Vagina (tissue), 2 donors: ENCODE results near the gene ACSL5.

Experiments
- POLR2A ChIP-seq, 2 donors: fragments of 450-650 bp; IDR thresholded peaks; one replicate each; pipeline ENCODE4 v1.6.1; 2017; ENCODE audit warnings: antibody characterized with exemption in 2 of 2, mild to moderate bottlenecking in 2 of 2, moderate library complexity in 2 of 2
- POLR2AphosphoS5 ChIP-seq, 2 donors: sonication (generic); formaldehyde crosslinking; IDR thresholded peaks; one replicate each; pipeline ENCODE4 v1.9.0; 2017; ENCODE audit warnings: antibody characterized with exemption in 2 of 2, mild to moderate bottlenecking in 2 of 2, low read depth in 1 of 2; ENCODE audit not compliant: insufficient read depth in 1 of 2
- TF ChIP-seq, protein P1 (sequence below), 3 experiments: fragments of 450-650 bp in 2 of 3; fragments of 200-600 bp in 1 of 3; sonication (generic) in 1 of 3; IDR thresholded peaks; one replicate each; pipeline ENCODE4 v1.5.1; 2017 to 2019; ENCODE audit warnings: antibody characterized with exemption in 3 of 3, mild to moderate bottlenecking in 2 of 3, moderate library complexity in 2 of 3

DNA sequence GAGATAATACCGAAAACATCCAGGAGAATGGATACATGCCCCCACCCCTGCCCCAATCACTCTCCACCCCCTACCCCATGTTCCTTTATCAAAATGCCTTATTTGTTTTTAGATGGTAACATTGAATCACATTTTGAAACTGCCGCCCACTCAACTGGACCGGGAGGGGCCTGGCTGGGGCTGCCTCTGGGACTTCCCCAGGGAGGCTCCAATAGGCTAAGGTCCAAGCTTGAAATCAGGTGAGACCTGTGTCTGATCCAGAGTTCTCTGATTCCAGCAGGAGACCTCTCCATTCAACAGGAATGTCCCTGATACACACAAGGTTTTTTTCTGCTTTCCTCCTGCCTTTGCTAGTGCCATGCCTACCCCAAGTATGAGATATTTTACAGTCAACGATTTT lies 43.8 kb upstream of the ACSL5 start:
- TF ChIP-seq, protein P1, sequence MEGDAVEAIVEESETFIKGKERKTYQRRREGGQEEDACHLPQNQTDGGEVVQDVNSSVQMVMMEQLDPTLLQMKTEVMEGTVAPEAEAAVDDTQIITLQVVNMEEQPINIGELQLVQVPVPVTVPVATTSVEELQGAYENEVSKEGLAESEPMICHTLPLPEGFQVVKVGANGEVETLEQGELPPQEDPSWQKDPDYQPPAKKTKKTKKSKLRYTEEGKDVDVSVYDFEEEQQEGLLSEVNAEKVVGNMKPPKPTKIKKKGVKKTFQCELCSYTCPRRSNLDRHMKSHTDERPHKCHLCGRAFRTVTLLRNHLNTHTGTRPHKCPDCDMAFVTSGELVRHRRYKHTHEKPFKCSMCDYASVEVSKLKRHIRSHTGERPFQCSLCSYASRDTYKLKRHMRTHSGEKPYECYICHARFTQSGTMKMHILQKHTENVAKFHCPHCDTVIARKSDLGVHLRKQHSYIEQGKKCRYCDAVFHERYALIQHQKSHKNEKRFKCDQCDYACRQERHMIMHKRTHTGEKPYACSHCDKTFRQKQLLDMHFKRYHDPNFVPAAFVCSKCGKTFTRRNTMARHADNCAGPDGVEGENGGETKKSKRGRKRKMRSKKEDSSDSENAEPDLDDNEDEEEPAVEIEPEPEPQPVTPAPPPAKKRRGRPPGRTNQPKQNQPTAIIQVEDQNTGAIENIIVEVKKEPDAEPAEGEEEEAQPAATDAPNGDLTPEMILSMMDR (IDR thresholded peaks at IDR 0.05): no peak
- TF ChIP-seq POLR2A (IDR thresholded peaks at IDR 0.05): no peak
- no peak for TF ChIP-seq POLR2AphosphoS5 (IDR thresholded peaks at IDR 0.05; ENCODE audit: insufficient read depth in 1 of 2, low read depth in 1 of 2)
